Lower leg skin (tissue), 3 donors: ENCODE measurements around the gene ZNF559.

Experiments used
- CTCF ChIP-seq, 3 donors: fragments of 450-650 bp; IDR thresholded peaks; one replicate each; pipeline ENCODE4 v1.5.1; 2016; ENCODE audit warnings: antibody characterized with exemption in 3 of 3, mild to moderate bottlenecking in 3 of 3, moderate library complexity in 2 of 3
- POLR2A ChIP-seq, 2 donors: fragments of 450-650 bp; IDR thresholded peaks; one replicate each; pipeline ENCODE4 v1.6.1; 2016 to 2017; ENCODE audit warnings: antibody characterized with exemption in 2 of 2, mild to moderate bottlenecking in 1 of 2, moderate library complexity in 1 of 2

DNA sequence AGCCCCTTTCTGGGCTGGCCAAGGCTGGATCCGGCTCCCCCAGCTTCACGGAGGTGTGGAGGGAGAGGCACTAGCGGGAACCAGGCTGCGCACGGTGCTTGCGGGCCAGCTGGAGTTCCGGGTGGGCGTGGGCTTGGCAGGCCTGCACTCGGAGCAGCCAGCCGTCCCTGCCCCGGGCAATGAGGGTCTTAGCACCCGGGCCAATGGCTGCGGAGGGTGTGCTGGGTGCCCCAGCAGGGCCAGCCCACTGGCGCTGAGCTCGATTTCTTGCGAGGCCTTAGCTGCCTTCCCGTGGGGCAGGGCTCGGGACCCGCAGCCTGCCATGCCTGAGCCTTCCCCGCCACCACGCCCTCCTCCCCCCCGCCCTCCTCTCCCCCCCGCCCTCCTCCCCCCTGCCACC is 2.6 kb upstream of the ZNF559 start:
- no peak for TF ChIP-seq POLR2A (IDR thresholded peaks at IDR 0.05)
- no peak for TF ChIP-seq CTCF (IDR thresholded peaks at IDR 0.05)
